Prostate gland (tissue), 2 donors: ENCODE results near the gene USP15.

Source experiments
- CTCF ChIP-seq, 4 experiments: fragments of 200-600 bp in 2 of 4; fragments of 450-650 bp in 2 of 4; sonication (generic) in 2 of 4; IDR thresholded peaks; 1 replicate in 3 of 4; 2 replicates in 1 of 4; pipeline ENCODE4 v1.5.1; 2016 to 2019; ENCODE audit warnings: antibody characterized with exemption in 4 of 4, mild to moderate bottlenecking in 2 of 4, moderate library complexity in 2 of 4
- POLR2AphosphoS5 ChIP-seq: sonication (generic); formaldehyde crosslinking; IDR thresholded peaks from one replicate; pipeline ENCODE4 v1.6.1; 2017; ENCODE audit warnings: antibody characterized with exemption

- TF ChIP-seq CTCF (IDR thresholded peaks at IDR 0.05) (no peak), POLR2AphosphoS5 (no peak)
These were observed 115.4 kb downstream of the USP15 start for GRCh38 chr12:62375603-62376002.
